GM21390 (cell line): ENCODE measurements around the gene RASA3.
"Not testable (repeated sequence)": the region's sequence is repeated elsewhere in the genome, so short reads cannot be mapped to it uniquely, and the experiment has no call there.

ENCODE experiments used
- ATAC-seq: cut with Tn5 transposase; IDR thresholded peaks from one replicate; pipeline ENCODE4 v1.9.1; 2021; ENCODE audit not compliant: unreplicated experiment

RASA3 gene

DNA sequence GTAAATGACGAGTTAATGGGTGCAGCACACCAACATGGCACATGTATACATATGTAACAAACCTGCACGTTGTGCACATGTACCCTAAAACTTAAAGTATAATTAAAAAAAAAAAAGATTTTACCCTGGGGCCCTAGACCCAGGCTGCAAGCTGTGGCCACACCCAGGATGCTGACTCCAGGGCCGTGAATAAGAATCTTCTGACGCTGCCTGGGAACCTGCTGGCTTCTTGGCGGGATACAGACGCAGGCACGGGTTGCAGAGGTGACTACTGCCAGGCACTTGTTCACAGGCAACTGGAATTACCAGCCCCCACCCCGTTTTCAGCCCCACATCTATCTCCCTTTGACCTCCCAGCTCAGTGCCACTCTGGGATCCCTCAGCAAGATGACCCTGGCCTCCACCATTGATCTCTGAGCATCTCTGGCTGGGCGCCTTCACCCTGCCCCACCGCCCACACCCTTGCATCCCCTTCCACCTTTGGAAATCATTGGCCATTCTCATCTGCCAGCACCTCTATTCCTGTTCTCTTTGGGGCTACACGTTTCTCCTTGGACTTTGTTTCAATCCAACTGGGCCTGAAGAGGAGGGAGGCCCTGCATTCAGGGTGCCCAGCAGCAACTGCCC, 25.6 kb upstream of the RASA3 start:
- no peak for ATAC-seq

DNA sequence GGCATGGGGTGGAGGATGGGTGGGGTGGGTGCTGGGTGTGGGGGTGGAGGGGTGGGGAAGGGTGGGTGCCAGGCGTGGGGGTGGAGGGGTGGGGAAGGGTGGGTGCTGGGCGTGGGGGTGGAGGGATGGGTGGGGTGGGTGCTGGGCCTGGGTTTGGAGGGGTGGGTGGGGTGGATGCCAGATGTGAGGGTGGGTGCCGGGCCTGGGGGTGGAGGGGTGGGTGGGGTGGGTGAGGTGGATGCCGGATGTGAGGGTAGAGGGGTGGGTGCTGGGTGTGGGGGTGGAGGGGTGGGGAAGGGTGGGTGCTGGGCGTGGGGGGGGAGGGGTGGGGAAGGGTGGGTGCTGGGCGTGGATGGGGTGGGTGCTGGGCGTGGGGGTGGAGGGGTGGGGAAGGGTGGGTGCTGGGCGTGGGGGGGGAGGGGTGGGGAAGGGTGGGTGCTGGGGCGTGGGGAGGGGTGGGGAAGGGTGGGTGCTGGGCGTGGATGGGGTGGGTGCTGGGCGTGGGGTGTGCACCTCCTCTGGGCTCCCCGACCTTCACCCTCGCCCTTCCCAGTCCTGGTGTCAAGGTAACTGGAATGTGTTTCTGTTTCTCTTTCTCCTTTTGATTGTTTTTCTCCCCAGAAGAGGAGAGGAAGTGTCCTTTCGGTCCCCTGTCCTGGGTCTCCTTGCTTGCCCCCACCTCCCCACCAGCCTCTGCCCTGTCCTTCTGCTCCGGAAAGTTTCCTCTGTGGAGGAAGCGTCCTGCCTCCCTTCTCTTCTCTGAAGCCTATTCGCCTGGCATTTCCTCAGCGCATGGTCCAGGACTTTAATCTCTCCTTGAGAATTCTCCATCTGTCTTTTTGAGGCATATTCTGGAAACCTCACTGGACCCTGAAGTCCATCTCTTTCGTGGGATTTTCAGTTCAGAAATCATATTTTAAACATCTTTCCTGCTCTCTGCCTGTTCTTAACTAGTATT, 23.8 kb upstream of the RASA3 start:
- ATAC-seq = no peak

DNA sequence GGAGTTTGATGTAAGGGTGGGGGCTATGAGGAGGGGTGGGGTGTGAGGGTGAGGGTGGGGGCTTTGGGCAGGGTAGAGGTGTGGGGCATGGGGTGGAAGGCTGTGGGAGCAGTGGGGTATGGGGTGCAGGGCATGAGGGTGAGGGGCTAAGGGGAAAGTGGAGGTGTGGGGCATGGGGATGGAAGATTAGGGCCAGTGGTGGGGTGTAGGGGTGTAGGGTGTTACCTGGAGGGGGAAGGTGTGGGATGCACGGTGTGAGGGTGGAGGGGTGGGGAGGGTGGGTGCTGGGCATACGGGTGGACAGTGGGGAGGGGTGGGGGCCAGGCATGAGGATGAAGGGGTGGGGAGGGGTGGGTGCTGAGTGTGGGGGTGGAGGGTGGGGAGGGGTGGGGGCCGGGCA, 22.9 kb upstream of the RASA3 start:
- no peak for ATAC-seq

DNA sequence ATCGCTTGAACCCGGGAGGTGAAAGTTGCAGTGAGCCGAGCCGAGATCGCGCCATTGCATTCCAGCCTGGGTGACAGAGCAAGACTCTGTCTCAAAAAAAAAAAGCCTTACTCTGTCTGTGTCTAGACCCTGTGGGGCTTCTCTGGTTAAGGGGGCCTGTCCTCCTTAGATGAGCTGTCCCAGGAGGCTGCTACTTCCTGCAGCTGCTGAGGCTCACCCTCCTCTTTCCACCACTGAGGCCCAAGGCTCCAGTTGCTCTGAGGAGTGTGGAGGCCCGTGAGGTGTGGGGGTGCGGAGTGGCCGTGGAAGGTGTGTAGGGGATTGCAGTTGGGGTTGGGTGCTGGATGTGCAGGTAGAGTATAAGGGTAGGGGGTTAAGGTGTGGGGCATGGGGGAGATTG, 22.1 kb upstream of the RASA3 start:
- no peak for ATAC-seq

DNA sequence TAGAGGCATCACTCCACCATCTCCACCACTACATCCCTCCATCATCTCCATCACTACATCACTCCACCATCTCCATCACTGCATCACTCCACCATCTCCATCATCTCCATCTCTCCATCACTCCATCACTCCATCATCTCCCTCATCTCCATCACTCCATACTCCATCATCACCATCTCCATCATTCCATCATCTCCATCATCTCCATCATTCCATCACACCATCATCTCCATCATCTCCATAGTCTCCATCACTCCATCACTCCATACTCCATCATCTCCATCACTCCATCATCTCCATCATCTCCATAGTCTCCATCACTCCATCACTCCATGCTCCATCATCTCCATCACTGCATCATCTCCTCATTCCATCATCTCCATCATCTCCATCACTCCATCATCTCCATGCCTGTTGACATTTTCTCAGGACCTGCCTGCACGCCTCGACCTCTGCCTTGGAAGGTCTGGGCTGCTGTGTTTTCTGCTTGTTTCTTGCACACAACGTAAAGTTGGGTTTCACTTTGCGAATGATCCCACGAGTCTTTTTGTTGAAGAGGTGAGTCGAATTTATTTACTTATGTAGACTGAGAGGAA, 21.2 kb upstream of the RASA3 start:
- ATAC-seq = no peak

DNA sequence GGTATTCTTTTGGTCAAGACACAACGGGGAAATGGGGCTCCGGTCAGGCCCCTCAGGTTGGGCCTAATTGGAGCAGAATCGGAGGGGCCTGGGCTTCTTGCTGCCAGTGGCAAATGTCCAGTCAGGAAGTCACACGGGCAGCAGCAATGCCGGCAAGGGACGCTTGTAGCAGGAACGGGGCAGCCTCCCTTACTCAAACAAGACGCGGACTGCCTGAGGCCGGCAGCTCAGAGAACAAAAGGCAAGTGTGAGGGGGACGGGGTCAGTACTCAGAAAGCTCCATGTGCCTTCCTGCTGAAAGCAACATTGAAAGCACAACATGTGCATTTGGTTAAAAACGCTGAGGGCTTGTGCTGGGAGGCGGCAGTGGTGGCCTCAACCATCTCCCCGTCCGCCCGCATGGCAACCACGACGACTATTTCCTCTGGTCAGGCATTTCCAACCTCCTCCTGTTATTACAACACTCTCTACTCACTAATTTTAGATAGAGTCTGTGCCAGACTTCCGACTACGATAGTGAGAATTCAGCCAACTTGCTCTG, 20.5 kb upstream of the RASA3 start:
- no peak for ATAC-seq

DNA sequence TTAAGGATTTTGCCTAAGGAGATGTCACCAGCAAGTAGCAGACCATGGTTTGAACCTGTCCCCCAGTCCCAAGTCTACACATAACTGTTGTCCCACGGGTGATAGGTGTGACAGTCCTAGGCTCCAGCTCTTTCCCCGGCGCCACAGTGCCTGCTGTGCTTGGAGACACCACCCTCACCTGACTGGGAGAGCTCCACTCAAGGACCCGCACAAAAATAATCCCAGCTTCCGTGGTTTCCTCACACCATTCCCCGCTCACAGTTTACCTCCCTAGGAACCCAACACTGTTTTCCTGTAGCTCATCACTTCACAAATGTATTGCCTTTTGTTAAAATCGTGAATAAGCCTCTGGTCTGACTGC, 19.8 kb upstream of the RASA3 start:
- ATAC-seq = no peak

DNA sequence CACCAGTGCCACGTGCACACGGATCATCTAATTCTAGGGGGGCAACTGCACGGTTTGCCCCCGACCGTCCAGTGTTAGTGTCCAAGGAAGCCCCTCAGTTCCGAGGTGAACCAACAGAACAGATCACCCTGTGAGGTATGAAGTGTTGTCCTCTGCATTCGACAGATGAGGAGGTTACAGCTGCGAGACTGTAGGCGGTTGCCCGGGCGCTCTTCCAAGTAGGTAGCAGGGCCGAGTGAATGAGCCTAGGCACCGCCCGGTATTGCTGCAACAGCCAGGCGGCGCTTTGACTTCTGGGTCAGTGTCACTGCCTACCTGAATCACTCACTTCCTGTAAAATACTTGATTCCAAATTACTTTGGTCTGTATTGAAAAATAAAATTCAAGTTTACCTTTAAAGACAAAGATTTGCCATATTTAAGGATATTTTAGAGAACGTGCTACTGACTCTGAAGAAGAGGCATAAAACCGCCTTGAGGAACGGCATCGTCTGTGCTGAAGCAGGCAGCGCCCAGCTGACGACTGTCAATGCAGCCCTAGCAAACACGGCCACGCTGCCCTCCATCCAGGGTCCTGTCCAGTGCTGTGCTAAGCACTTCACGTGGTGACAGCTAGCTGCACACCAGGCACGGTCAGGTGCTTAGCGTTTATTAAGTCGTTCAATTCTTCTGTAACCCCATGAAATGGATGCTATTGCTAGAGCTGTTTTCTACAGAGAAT, 19.3 kb upstream of the RASA3 start:
- ATAC-seq = no peak

DNA sequence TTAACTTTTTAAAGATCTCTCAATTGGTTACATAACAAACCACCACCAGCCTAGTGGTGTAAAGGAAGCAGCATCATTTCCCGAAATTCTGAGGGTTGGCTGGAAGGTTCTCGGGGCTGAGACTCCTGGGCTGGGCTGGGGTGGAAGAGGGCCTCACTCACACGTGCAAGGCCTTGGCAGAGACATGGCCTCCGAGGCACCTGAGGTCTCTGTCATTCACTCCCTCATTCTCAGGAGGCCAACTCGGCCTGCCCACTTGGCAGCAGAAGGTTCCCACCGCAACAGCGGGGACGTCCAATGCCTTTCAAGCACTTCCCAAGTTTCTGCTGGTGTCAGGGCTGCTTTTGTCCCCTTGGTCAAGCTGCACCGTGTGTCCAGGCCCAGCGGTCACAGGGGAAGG, 18.6 kb upstream of the RASA3 start:
- ATAC-seq = no peak

DNA sequence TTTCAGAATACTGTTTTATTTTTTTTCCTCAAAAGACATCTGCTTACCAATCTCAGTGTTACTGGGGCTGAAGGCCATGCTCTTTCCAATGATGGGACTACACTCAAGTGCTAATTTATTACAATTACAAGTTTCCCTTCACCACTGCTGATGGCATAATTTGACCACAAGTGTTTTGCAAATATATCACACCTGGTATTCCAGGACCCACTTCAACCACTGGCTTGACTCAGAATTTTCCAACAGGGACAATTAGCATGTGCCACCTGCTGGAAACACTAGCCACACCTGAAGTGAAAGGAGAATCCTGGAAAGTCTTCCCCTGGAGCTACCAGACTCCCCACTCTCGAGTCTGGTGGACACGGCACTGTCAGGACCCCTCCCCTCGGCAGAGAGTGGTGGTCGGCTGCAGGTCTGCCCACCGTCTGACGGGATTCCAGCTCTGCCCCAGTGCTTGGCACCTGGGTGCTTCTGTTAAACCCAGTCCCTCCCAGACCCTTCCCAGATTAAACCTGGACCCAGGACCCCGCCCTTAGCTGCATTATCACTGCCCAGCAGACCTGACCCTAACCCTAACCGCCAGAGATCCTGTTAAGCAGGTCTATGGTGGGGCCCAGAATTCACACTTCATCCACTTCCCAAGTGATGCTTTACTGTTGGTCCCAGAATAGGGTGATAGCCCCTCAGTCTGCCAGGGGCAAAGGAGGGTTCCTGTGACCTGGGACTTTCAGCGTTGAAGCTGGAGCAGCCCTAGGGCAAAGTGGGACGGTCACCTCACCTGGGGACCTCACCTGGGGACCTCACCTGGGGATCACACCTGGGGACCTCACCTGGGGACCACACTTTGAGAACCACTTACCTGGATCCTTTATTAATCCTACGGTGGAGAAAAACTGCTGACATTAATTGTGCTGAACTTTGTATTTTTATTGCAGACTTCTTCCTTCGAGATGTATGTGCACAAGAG, 17.6 kb upstream of the RASA3 start:
- ATAC-seq = no peak

DNA sequence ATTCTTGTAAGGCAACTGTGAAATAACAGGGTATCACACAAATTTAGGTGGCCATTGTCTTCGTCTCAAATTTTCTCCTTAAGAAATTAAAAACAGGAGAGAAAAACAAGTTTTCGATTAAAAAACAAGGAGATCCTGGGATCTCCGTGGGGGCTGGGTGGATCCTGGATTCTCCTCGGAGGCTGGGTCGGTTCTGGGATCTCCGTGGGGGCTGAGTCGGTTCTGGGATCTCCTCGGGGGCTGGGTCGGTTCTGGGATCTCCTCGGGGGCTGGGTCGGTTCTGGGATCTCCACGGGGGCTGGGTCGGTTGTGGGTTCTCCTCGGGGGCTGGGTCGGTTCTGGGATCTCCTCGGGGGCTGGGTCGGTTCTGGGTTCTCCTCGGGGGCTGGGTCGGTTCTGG, 16.5 kb upstream of the RASA3 start:
- ATAC-seq = not testable (repeated sequence)

DNA sequence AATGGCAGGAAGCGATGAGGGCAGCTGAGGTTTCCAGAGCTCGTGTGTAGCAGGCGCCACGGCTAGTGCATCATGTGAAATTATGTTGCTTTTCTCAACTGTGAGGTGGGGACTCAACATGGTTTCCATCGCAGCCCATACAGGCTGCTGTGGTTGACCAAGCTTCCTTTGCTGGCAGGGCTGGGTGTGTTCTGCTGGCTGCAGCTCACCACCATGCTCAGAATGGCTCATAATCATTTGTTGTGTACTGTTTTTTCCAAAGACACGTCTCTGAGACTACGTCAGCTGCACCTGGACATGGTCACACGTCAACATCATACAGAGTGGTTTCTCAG, 16.1 kb upstream of the RASA3 start:
- peak; percentile 85 for ATAC-seq

DNA sequence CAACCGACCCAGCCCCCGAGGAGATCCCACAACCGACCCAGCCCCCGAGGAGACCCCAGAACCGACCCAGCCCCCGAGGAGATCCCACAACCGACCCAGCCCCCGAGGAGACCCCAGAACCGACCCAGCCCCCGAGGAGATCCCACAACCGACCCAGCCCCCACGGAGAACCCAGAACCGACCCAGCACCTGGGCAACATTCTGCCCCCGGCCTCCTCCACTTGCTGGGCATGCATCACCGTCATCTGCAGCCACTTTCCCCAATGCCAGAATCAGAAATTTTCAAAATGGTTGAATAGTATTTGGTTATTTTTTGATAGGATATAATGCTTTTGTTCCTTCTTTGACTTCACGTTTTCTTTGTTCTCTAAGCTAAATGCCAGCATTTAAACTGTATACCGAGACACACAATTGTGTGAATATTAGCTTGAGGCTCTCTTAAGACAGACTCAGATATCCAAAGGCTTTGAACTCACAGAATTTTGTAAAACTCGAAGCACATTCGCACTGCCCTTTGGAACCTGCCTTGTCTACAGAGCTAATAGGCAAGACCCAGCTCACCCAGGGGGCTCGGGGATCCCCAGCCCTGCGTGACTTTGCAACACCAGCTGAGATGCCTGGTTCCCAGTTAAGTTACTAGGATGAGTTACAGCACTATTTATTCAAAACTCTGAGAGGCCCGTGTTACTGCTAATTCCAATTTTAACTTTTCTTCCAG, 15.5 kb upstream of the RASA3 start:
- ATAC-seq = no peak

DNA sequence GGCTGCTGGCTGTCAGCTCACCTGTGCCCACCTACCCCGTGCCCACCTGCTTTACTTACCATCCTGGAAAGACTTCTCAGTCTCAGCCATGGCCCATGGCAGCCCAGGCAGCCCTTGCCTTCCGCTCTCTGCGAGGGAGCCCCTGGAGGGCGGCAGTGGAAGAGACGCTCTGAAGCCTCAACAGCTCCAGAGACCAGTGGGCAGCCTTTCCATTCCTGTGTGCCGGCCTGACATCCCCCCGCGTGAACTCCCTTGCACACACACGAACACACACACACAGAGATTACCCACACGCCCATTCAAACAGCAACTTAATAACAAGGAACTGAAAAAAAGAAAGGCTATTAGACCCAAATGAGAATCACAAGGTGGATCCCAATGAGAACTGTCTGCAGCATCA, 14.2 kb upstream of the RASA3 start:
- no peak for ATAC-seq

DNA sequence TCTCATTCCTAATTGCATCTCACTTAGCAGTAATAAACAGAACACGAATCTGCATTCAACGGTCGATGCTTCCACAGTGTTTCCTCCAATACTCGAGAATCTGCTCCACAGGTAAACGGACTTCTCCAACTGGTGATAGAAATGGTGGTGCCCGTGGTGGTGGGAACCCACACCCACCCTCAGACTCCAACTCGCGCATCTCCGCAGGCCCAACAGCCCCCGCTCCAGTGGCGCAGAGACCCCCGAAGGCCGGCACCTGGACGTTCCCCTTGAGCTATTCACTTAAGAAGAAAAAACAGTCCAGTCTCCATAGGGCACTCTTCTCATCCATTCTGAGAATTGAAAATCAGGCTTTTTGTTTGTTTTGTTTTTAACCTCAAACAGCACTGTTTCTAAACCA, 13.8 kb upstream of the RASA3 start:
- ATAC-seq = no peak

DNA sequence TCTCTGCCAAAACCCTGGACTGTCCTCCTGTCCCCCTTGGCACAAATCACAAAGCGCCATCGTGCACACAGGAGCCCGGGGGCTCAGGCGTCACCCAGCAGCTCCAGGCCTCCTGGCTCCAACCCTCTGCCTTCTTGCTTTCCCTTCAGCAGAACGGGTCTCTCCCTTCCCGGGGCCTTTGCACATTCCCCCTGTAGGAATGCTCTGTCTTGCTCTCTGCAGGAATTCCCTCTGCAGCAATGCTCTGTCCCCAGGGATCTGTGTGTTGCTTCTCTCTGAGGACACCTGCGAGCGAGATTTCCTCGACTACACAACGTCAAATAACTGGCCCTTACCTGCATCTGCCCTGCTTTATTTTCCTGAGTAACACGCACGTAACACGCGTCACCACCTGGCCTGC, 13.3 kb upstream of the RASA3 start:
- no peak for ATAC-seq

DNA sequence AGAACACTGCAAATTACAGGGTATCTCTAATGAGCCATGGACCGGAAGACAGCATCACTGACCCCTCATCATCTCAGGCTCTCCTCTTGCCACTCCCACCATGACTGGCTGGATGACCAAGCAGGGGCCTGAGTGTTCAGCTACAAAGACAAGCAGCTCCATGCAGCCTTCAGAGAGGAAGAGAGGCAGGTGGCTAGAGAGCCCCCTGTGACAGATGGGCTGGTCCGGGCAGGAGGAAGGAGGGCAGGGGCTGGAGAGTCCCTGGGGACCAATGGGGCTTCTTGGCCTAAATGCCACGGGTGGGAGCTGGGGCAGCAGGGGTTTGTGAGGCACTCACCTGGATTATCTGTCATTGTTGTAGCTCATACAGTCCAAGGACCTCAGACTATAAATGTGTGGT, 12.8 kb upstream of the RASA3 start:
- no peak for ATAC-seq

DNA sequence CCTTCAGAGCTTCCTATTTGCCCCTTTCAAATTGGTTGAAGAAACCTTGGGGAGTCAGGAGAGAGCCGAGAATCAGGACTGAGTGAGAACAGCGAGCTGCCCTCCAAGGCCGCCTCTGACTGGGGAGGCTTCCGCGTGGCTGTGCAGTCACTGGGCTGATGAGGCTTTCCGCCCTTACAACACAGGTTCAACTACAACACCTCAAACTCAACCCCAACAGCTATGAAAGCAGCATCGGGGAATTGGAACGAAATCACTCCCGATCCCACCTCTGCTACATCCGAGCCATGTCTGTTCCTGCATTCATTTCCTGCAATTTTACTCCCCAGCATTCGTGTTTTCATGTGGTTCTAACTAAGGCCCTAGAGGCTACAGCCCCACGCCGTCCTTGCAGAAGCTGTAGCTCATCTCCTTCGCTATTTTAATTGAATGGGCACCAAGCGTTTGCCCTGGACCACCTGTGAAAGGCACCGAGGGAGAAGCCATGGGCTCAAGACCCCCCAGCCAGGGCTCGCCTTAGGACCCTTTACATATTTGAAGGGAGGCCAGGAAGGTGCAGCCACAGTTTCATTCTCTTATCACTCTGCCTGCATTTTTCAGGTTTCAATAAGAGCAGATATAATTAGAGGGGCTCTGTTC, 12.3 kb upstream of the RASA3 start:
- no peak for ATAC-seq
